Stimulated activated CD8-positive, alpha-beta memory T cell treated with anti-CD3 and anti-CD28 coated beads, Interleukin-15, amount 100 ng/mL, for 48 hours (primary cell): ENCODE results near the gene TRAPPC4.

Experiments
- DNase-seq, 2 donors: peaks; one replicate each; pipeline ENCODE4 v3.0.0-alpha.2; 2020; ENCODE audit warnings: low read depth in 2 of 2

The TRAPPC4 gene

GRCh38 chr11:119067371-119068222 lies 49.0 kb downstream of the TRAPPC4 start, which contains the start of gene VPS11:
Gene VPS11 (plus strand): TSS chr11:119067818. CDS start chr11:119067824, 6 bp downstream.
- DNase-seq = peak; percentile 98 to 99
